ENCODE measurements around the gene TBL1XR1. TPM values are rescaled to one million over a fixed set of nuclear protein-coding genes. Genes with fewer than 3 reads are reported as not detected.

TBL1XR1 gene
- total RNA-seq, 2 donors from 2014 or later: 131 to 180 TPM

- ATAC-seq (replicated peaks): no peak
- no peak overlapping the region for H3K27ac Mint-ChIP-seq
- no peak overlapping the region for H3K4me3 Mint-ChIP-seq
- H3K27me3 Mint-ChIP-seq: no peaks in the 10 kb centered on the region
- H3K9me3 Mint-ChIP-seq: no peaks in the 10 kb centered on the region
- peaks cover 9% of the 10 kb centered on the region for H3K4me1 Mint-ChIP-seq
- H3K36me3 Mint-ChIP-seq (ENCODE audit: low read depth): peaks cover 48% of the 10 kb centered on the region
Measured at GRCh38 chr3:177053107-177053506, 144.2 kb downstream of the TBL1XR1 start.

- H3K27me3 Mint-ChIP-seq: no peaks in the 10 kb centered on the region
- H3K4me1 Mint-ChIP-seq: peaks cover 9% of the 10 kb centered on the region
- no peak for ATAC-seq (replicated peaks)
- no peak overlapping the region for H3K27ac Mint-ChIP-seq
- H3K9me3 Mint-ChIP-seq: no peaks in the 10 kb centered on the region
- no peak overlapping the region for H3K4me3 Mint-ChIP-seq
- H3K36me3 Mint-ChIP-seq (ENCODE audit: low read depth): peaks cover 65% of the 10 kb centered on the region
Measured at GRCh38 chr3:177051411-177051810, 145.9 kb downstream of the TBL1XR1 start.

GRCh38 chr3:177050501-177051237 lies 146.6 kb downstream of the TBL1XR1 start:
- H3K36me3 Mint-ChIP-seq (ENCODE audit: low read depth): peaks cover 72% of the 10 kb centered on the region
- H3K27ac Mint-ChIP-seq: no peak overlapping the region
- ATAC-seq (replicated peaks): peak; percentile 48

GRCh38 chr3:177045767-177046166 lies 151.5 kb downstream of the TBL1XR1 start:
- Mint-ChIP-seq H3K4me3 (no peak overlapping the region), H3K27ac (no peak overlapping the region)

More at GRCh38 chr3:177050501-177051237, 146.6 kb downstream of the TBL1XR1 start:
- Mint-ChIP-seq H3K4me1 (peaks cover 7% of the 10 kb centered on the region), H3K4me3 (no peak overlapping the region), H3K9me3 (no peaks in the 10 kb centered on the region), H3K27me3 (no peaks in the 10 kb centered on the region)

GRCh38 chr3:177045222-177045621 lies 152.1 kb downstream of the TBL1XR1 start:
- no peak overlapping the region for H3K4me3 Mint-ChIP-seq
- peaks cover 16% of the 10 kb centered on the region for H3K4me1 Mint-ChIP-seq
- H3K27me3 Mint-ChIP-seq: no peaks in the 10 kb centered on the region
- H3K27ac Mint-ChIP-seq: no peak overlapping the region
- no peak for ATAC-seq (replicated peaks)
- H3K9me3 Mint-ChIP-seq: peaks cover 6% of the 10 kb centered on the region
- H3K36me3 Mint-ChIP-seq (ENCODE audit: low read depth): peaks cover 95% of the 10 kb centered on the region

More at GRCh38 chr3:177045767-177046166, 151.5 kb downstream of the TBL1XR1 start:
- peaks cover 6% of the 10 kb centered on the region for H3K9me3 Mint-ChIP-seq
- peaks cover 95% of the 10 kb centered on the region for H3K36me3 Mint-ChIP-seq (ENCODE audit: low read depth)
- H3K27me3 Mint-ChIP-seq: no peaks in the 10 kb centered on the region
- H3K4me1 Mint-ChIP-seq: peaks cover 16% of the 10 kb centered on the region
- ATAC-seq (replicated peaks): no peak

- Mint-ChIP-seq H3K27ac (peak overlapping the region; percentile 46), H3K4me3 (no peak overlapping the region), H3K27me3 (no peaks in the 10 kb centered on the region), H3K4me1 (peaks cover 16% of the 10 kb centered on the region), H3K36me3 (ENCODE audit: low read depth) (peaks cover 92% of the 10 kb centered on the region), H3K9me3 (peaks cover 6% of the 10 kb centered on the region)
- peak; percentile 37 for ATAC-seq (replicated peaks)
Measured at GRCh38 chr3:177041730-177042551, 155.3 kb downstream of the TBL1XR1 start.

- H3K4me1 Mint-ChIP-seq: peaks cover 16% of the 10 kb centered on the region
- peak overlapping the region; percentile 46 for H3K27ac Mint-ChIP-seq
Measured at GRCh38 chr3:177041021-177041729, 156.1 kb downstream of the TBL1XR1 start.

GRCh38 chr3:177039490-177040274 lies 157.6 kb downstream of the TBL1XR1 start:
- no peak overlapping the region for H3K27ac Mint-ChIP-seq
- H3K36me3 Mint-ChIP-seq (ENCODE audit: low read depth): peaks cover 92% of the 10 kb centered on the region
- peaks cover 16% of the 10 kb centered on the region for H3K4me1 Mint-ChIP-seq
- H3K4me3 Mint-ChIP-seq: no peak overlapping the region
- no peaks in the 10 kb centered on the region for H3K27me3 Mint-ChIP-seq
- ATAC-seq (replicated peaks): no peak
- H3K9me3 Mint-ChIP-seq: peaks cover 6% of the 10 kb centered on the region

More at GRCh38 chr3:177041021-177041729, 156.1 kb downstream of the TBL1XR1 start:
- Mint-ChIP-seq H3K36me3 (ENCODE audit: low read depth) (peaks cover 92% of the 10 kb centered on the region), H3K27me3 (no peaks in the 10 kb centered on the region), H3K9me3 (peaks cover 6% of the 10 kb centered on the region), H3K4me3 (no peak overlapping the region)
- no peak for ATAC-seq (replicated peaks)

- Mint-ChIP-seq H3K9me3 (no peaks in the 10 kb centered on the region), H3K4me3 (no peak overlapping the region), H3K27me3 (no peaks in the 10 kb centered on the region), H3K4me1 (peaks cover 9% of the 10 kb centered on the region), H3K27ac (no peak overlapping the region), H3K36me3 (ENCODE audit: low read depth) (peaks cover 95% of the 10 kb centered on the region)
- no peak for ATAC-seq (replicated peaks)
Measured at GRCh38 chr3:177037241-177037640, 160.0 kb downstream of the TBL1XR1 start.

- H3K4me1 Mint-ChIP-seq: no peaks in the 10 kb centered on the region
- no peak for ATAC-seq (replicated peaks)
- H3K36me3 Mint-ChIP-seq (ENCODE audit: low read depth): peaks cover 93% of the 10 kb centered on the region
- H3K27me3 Mint-ChIP-seq: no peaks in the 10 kb centered on the region
- H3K4me3 Mint-ChIP-seq: no peak overlapping the region
- H3K9me3 Mint-ChIP-seq: no peaks in the 10 kb centered on the region
- H3K27ac Mint-ChIP-seq: no peak overlapping the region
Measured at GRCh38 chr3:177035676-177036075, 161.6 kb downstream of the TBL1XR1 start.

- Mint-ChIP-seq H3K27me3 (no peaks in the 10 kb centered on the region), H3K4me1 (no peaks in the 10 kb centered on the region), H3K27ac (no peak overlapping the region), H3K4me3 (no peak overlapping the region), H3K36me3 (ENCODE audit: low read depth) (peaks cover 93% of the 10 kb centered on the region), H3K9me3 (no peaks in the 10 kb centered on the region)
- ATAC-seq (replicated peaks): no peak
Measured at GRCh38 chr3:177034832-177035475, 162.3 kb downstream of the TBL1XR1 start.

GRCh38 chr3:177026505-177027277 lies 170.6 kb downstream of the TBL1XR1 start:
- no peaks in the 10 kb centered on the region for H3K4me1 Mint-ChIP-seq
- H3K27ac Mint-ChIP-seq: peak overlapping the region; percentile 52
- no peak overlapping the region for H3K4me3 Mint-ChIP-seq
- H3K27me3 Mint-ChIP-seq: no peaks in the 10 kb centered on the region
- H3K36me3 Mint-ChIP-seq (ENCODE audit: low read depth): peaks cover 91% of the 10 kb centered on the region
- no peaks in the 10 kb centered on the region for H3K9me3 Mint-ChIP-seq
- ATAC-seq (replicated peaks): no peak

- H3K27me3 Mint-ChIP-seq: no peaks in the 10 kb centered on the region
Measured at GRCh38 chr3:177015881-177016280, 181.4 kb downstream of the TBL1XR1 start.

More at GRCh38 chr3:177015881-177016280, 181.4 kb downstream of the TBL1XR1 start:
- Mint-ChIP-seq H3K9me3 (peaks cover 4% of the 10 kb centered on the region), H3K4me3 (no peak overlapping the region), H3K27ac (no peak overlapping the region), H3K4me1 (no peaks in the 10 kb centered on the region), H3K36me3 (ENCODE audit: low read depth) (peaks cover 17% of the 10 kb centered on the region)
- ATAC-seq (replicated peaks): no peak

All from activated T-helper 17 cell treated with anti-CD3 and anti-CD28 coated beads, Interleukin-2, amount 50 U/mL, for 72 hours (primary cell).